Esophagus muscularis mucosa (tissue), 4 donors: ENCODE measurements around the gene SLC4A4. TPM values are rescaled to one million over a fixed set of nuclear protein-coding genes. Genes with fewer than 3 reads are reported as not detected.

Source experiments
- DNase-seq: peaks from one replicate; pipeline ENCODE4 v3.0.0-alpha.2; 2017; ENCODE audit errors: extremely low spot score
- H3K27ac ChIP-seq, 4 donors: fragments of 200-600 bp; sonication (generic); replicated peaks in 1 of 4; 1 replicate in 3 of 4; 2 replicates in 1 of 4; pipeline ENCODE4 v1.5.1; 2016 to 2019; ENCODE audit warnings: mild to moderate bottlenecking in 1 of 4
- H3K27me3 ChIP-seq, 4 donors: fragments of 200-600 bp; sonication (generic); one replicate each; pipeline versions ENCODE4 v1.5.1 to v1.6.0; 2016 to 2019
- H3K36me3 ChIP-seq, 4 donors: fragments of 200-600 bp; sonication (generic); one replicate each; pipeline ENCODE4 v1.5.1; 2016 to 2019
- H3K4me1 ChIP-seq, 4 donors: fragments of 200-600 bp; sonication (generic); one replicate each; pipeline ENCODE4 v1.5.1; 2016 to 2019
- H3K4me3 ChIP-seq, 4 donors: fragments of 200-600 bp; sonication (generic); 1 replicate in 2 of 4; 2 replicates in 2 of 4; pipeline ENCODE4 v1.5.1; 2016 to 2019; ENCODE audit warnings: mild to moderate bottlenecking in 4 of 4, moderate library complexity in 1 of 4
- H3K9me3 ChIP-seq, 4 donors: fragments of 200-600 bp; sonication (generic); 1 replicate in 3 of 4; 2 replicates in 1 of 4; pipeline ENCODE4 v1.5.1; 2016 to 2019
- EP300 ChIP-seq: sonication (generic); formaldehyde crosslinking; IDR thresholded peaks from one replicate; pipeline ENCODE4 v1.6.1; 2017; ENCODE audit warnings: antibody characterized with exemption
- POLR2A ChIP-seq: fragments of 450-650 bp; IDR thresholded peaks from one replicate; pipeline ENCODE4 v1.6.1; 2017; ENCODE audit warnings: antibody characterized with exemption, moderate library complexity, mild to moderate bottlenecking, low read depth
- POLR2AphosphoS5 ChIP-seq, 2 donors: sonication (generic); formaldehyde crosslinking; IDR thresholded peaks; one replicate each; pipeline ENCODE4 v1.6.1; 2017; ENCODE audit warnings: antibody characterized with exemption in 2 of 2
- WGBS: methylation state at CpG from one replicate; pipeline ENCODE4 v1.1.5; 2018; 5-methylcytosine and 5-hydroxymethylcytosine counted together
- intact Hi-C: fragments of 100-400 bp; cut with DNase I; formaldehyde crosslinking; loops from one replicate; pipeline ENCODE4 v1.15.1; 2023
- total RNA-seq, 4 donors: library from RNA; depleted of rRNA; stranded (reverse); fragments of >200 nt; gene quantifications; one replicate each; pipeline versions ENCODE4 v1.1.0 to v1.2.1, GENCODE V29; 2016
- TF ChIP-seq, protein P1 (sequence below), 3 experiments: fragments of 200-600 bp in 2 of 3; fragments of 450-650 bp in 1 of 3; sonication (generic) in 2 of 3; IDR thresholded peaks; one replicate each; pipeline ENCODE4 v1.5.1; 2017 to 2019; ENCODE audit warnings: antibody characterized with exemption in 3 of 3, mild to moderate bottlenecking in 2 of 3, moderate library complexity in 1 of 3

SLC4A4 gene
- total RNA-seq, 4 donors from 2014 or later: 1.2 to 4.8 (median 2.7) TPM

DNA sequence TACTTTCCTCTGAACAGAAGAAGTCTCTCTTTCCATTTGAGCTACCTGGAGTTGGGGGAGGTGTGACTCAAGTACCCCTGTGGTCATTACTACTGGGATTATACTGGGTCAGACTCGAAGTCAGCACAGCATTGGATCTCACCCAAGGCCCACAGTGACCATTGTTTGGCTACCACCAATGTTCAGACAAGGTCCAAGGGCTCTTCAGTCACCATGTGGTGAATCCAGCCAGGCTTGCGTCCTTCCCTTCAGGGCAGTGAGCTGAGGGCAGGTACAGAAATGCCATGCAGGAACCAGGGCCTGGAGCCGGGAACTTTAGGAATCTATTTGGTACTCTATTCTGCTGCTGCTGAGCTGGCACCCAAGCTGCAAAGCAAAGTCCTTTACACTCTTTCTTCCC, 5.5 kb upstream of the SLC4A4 start:
- intact Hi-C loops: no loop called here
- H3K36me3 ChIP-seq: no peaks in the 10 kb centered on the region
- TF ChIP-seq EP300 (no peak), POLR2A (no peak), POLR2AphosphoS5 (IDR thresholded peaks at IDR 0.05) (no peak)
- TF ChIP-seq, protein P1, sequence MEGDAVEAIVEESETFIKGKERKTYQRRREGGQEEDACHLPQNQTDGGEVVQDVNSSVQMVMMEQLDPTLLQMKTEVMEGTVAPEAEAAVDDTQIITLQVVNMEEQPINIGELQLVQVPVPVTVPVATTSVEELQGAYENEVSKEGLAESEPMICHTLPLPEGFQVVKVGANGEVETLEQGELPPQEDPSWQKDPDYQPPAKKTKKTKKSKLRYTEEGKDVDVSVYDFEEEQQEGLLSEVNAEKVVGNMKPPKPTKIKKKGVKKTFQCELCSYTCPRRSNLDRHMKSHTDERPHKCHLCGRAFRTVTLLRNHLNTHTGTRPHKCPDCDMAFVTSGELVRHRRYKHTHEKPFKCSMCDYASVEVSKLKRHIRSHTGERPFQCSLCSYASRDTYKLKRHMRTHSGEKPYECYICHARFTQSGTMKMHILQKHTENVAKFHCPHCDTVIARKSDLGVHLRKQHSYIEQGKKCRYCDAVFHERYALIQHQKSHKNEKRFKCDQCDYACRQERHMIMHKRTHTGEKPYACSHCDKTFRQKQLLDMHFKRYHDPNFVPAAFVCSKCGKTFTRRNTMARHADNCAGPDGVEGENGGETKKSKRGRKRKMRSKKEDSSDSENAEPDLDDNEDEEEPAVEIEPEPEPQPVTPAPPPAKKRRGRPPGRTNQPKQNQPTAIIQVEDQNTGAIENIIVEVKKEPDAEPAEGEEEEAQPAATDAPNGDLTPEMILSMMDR (IDR thresholded peaks at IDR 0.05): no peak
- no peaks in the 10 kb centered on the region for H3K4me1 ChIP-seq
- no peak overlapping the region for H3K4me3 ChIP-seq
- WGBS: 78% methylated on average over 3 of the region's 3 CpGs
- H3K27me3 ChIP-seq: no peaks in the 10 kb centered on the region
- no peaks in the 10 kb centered on the region for H3K9me3 ChIP-seq
- no peak overlapping the region for H3K27ac ChIP-seq
- no peak for DNase-seq

- no peaks in the 10 kb centered on the region for H3K4me1 ChIP-seq
- H3K9me3 ChIP-seq: no peaks in the 10 kb centered on the region
- H3K27ac ChIP-seq: no peak overlapping the region
- TF ChIP-seq POLR2A (no peak), EP300 (no peak)
- no peak for DNase-seq
- no peak overlapping the region for H3K4me3 ChIP-seq
- intact Hi-C loops: no loop called here
- H3K36me3 ChIP-seq: no peaks in the 10 kb centered on the region
- H3K27me3 ChIP-seq: no peaks in the 10 kb centered on the region
Measured at GRCh38 chr4:71333960-71334359, 4.9 kb upstream of the SLC4A4 start.

DNA sequence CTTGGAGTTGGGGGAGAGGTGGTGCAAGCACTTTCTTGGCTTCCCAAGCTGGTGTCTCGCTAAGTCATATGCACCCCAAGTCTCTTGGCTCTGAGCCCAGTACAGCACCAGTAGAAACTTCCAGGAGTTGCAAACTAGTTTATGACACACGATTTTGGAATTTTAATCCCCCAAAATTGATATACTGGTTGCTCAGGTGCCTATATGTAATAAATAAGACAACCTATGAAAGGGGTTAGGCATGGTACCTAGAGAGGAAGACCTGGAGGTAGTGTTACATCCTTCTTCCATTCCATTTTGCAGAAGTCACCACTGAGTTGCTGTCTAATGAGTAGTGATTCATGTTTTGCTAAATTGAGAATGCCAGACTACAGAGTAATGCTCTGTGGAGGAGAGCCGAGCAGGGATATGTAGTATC, 4.3 kb upstream of the SLC4A4 start:
- H3K36me3 ChIP-seq: no peaks in the 10 kb centered on the region
- WGBS: 76% methylated on average over 3 of the region's 3 CpGs
- intact Hi-C loops: no loop called here
- H3K27ac ChIP-seq: no peak overlapping the region
- H3K27me3 ChIP-seq: no peaks in the 10 kb centered on the region
- TF ChIP-seq POLR2AphosphoS5 (IDR thresholded peaks at IDR 0.05) (no peak), EP300 (no peak), POLR2A (no peak)
- TF ChIP-seq, protein P1 (IDR thresholded peaks at IDR 0.05): no peak
- no peaks in the 10 kb centered on the region for H3K9me3 ChIP-seq
- H3K4me1 ChIP-seq: no peaks in the 10 kb centered on the region
- H3K4me3 ChIP-seq: no peak overlapping the region
- no peak for DNase-seq

DNA sequence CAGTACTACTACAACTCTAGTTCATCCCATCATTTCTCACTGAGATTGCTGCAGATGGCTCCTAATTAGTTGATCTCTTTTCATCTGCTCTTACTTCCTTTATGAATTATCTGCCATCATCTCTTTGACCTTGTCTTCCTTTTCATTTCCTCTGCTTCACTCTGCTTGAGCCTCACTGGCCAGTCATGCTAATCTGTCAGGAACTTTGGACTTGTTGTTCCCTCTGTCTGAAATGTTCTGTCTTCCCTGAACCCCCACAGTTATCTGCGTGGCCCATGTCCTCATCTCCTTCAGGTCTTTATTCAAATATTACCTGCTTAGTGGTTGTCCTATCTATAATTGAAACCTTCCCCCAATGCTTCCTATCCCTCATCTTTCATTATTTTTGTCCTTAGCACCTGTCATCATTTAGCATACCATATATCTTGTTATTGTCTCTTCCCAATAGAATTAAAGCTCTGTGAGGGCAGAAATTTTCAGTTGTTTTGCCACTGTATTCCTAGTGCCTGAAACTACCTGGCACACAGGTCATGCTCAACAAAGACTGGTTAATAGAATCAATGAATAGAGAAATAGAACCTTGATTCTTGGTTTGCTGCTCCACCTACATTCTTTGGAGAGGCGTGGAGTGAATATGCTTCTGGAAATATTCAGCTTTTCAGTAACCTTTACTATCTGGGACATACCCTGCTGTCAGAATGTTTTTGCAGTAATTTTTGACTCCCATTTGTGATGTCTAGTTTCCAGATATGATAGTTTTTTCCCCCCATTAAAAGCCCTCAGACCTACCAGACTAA, 5.0 kb downstream of the SLC4A4 start:
- Histone ChIP-seq H3K9me3 (no peaks in the 10 kb centered on the region), H3K36me3 (no peaks in the 10 kb centered on the region), H3K27ac (no peak overlapping the region), H3K4me3 (no peak overlapping the region), H3K4me1 (no peaks in the 10 kb centered on the region), H3K27me3 (no peaks in the 10 kb centered on the region)
- WGBS: 90% methylated on average over 2 of the region's 2 CpGs
- TF ChIP-seq EP300 (no peak), POLR2A (no peak), POLR2AphosphoS5 (IDR thresholded peaks at IDR 0.05) (no peak)
- TF ChIP-seq, protein P1 (IDR thresholded peaks at IDR 0.05): no peak
- no peak for DNase-seq
- intact Hi-C loops: no loop called here

DNA sequence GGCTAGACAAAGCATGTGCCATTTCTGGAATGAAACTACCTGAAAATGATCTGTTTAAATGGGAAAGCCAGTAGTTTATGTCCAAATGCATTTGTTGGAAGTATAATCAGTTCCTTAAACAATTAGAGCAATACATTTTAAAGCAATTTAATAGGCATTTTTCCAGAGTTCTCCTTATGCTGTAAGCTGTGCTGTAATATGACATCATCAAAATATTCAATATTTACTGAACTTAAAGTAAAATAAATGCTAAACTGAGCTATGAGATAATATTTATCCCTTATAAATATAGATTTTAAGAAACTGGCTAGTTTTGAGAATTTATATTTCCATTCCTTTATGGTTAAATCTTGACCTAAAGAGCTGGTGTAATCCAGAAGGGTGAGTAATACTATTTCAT, 7.9 kb downstream of the SLC4A4 start:
- Histone ChIP-seq H3K4me1 (no peaks in the 10 kb centered on the region), H3K27me3 (no peaks in the 10 kb centered on the region), H3K4me3 (no peak overlapping the region), H3K36me3 (no peaks in the 10 kb centered on the region), H3K27ac (no peak overlapping the region), H3K9me3 (no peaks in the 10 kb centered on the region)
- no peak for TF ChIP-seq POLR2AphosphoS5 (IDR thresholded peaks at IDR 0.05)
- TF ChIP-seq, protein P1 (IDR thresholded peaks at IDR 0.05): no peak
- no peak for TF ChIP-seq EP300
- no peak for TF ChIP-seq POLR2A
- intact Hi-C loops: no loop called here
- DNase-seq: no peak
